HL-60/S4 treated with retinoic acid at 250 ng/mL for 4 days and 3 days (cell line): ENCODE data around the gene TCF12.
"Not testable (repeated sequence)": the region's sequence is repeated elsewhere in the genome, so short reads cannot be mapped to it uniquely, and the experiment has no call there.

Source experiments
- in situ Hi-C: fragments of 300-500 bp; cut with MboI; formaldehyde crosslinking; loops from 2 replicates; pipeline ENCODE4 v1.7.0; 2022; ENCODE audit warnings: low sequenced_read_pairs

TCF12 gene

GRCh38 chr15:56913670-56914069 is 4.8 kb upstream of the TCF12 start:
- in situ Hi-C loops = loop anchor here (25.0 kb wide), 1 partner anchor 399 kb away; no protein-coding TSS in a partner anchor

GRCh38 chr15:56915888-56916287 is 2.6 kb upstream of the TCF12 start:
- in situ Hi-C loops = loop anchor here (25.0 kb wide), 1 partner anchor 396 kb away; no protein-coding TSS in a partner anchor

DNA sequence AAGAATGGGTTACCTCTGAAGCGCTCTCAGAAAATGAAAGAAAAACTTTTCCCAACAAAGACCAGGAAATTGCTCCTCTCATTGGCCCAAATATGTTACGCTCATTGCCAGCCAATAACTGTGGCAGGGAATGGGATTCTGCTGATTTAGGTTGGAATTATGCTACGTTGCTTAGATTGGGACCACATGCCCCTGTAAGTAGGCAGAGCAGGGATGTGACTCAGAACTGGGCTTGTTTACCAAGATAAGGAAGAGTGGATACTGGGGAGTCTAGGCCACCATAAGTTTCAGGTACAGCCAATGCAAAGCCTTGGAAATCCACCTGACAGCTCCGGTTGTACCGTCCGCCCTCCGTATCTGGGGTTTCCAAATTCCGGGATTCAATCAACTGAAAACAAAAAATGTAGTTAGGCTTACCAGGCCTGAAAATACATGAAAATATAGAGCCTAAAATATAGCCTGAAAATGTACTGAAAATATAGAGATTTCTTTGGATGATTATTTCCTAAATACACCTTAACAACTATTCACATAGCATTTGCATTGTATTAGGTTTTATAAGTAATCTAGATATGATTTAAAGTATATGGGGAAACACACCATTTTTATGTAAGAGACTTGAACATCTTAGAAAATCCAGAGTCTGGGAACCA is 1.5 kb upstream of the TCF12 start:
- in situ Hi-C loops = loop anchor here (25.0 kb wide), 1 partner anchor 395 kb away; no protein-coding TSS in a partner anchor

GRCh38 chr15:56917652-56918045 is 795 bp upstream of the TCF12 start:
- in situ Hi-C loops = loop anchor here (25.0 kb wide), 1 partner anchor 395 kb away; no protein-coding TSS in a partner anchor

DNA sequence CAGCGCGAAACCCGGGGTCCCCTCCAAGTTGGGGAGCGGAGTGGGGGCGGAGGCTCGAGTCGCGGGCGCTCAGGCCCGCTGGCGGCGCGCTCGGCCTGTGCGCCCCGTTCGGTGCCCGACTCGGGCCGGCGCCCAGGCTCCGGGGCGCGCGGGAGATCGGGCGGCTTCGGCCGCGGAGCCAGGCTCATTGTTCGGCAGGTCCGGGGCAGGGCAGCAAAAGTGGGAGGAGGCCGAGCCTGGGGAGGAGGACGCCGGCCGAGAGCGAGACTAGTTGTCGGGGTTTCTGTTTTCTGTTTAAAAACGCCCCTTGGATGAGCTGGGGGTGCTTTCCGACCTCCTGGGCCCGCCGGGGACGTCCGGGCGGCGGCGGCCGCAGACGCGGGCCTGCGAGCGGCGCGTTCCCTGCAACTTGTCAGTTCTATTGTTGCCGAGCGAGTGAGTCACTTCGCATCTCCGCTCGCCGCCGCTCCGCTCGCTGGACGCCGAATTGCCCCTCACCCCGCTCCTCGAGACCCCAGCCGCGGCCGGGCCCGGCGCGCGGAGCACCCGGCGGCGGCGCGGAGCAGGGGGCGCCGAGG is 676 bp downstream of the TCF12 start:
- in situ Hi-C loops = loop anchor here (25.0 kb wide), 1 partner anchor 393 kb away; no protein-coding TSS in a partner anchor

GRCh38 chr15:56919609-56920366 is 1.3 kb downstream of the TCF12 start:
- in situ Hi-C loops = loop anchor here (25.0 kb wide), 1 partner anchor 393 kb away; no protein-coding TSS in a partner anchor

DNA sequence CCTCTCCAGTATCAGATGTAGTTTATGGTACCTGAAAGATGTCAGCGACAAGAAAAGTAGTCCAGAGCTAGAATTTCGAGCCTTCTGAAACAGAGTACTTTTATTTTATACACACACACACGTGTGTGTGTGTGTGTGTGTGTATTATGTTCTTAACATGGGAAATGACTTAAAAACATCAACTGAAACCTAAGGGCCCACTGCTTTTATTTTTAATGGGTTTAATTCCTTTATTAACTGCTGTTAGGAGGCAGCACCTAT is 1.9 kb downstream of the TCF12 start:
- in situ Hi-C loops = loop anchor here (25.0 kb wide), 1 partner anchor 392 kb away; no protein-coding TSS in a partner anchor

- in situ Hi-C loops = loop anchor here (25.0 kb wide), 1 partner anchor 389 kb away; no protein-coding TSS in a partner anchor
These were observed 4.7 kb downstream of the TCF12 start for GRCh38 chr15:56923174-56923591.

DNA sequence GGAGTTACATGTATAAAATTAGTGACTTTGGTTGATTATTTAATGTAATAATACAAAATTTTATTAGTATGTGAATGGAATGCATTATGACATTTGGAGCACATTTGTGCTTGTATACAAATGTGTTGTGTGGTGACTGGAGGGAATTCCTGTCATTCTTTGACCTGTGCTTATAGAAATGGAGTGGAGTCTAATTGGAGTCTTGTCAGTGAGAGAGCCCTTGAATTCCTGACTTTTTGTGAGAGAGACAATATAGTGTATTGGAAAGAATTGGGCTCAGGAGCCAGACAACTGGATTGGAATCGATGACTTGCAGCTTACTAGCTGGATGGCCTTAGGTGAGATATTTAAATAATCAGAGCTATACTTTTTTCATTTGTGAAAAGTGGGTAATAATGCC is 9.4 kb downstream of the TCF12 start:
- in situ Hi-C loops = no loop called here

DNA sequence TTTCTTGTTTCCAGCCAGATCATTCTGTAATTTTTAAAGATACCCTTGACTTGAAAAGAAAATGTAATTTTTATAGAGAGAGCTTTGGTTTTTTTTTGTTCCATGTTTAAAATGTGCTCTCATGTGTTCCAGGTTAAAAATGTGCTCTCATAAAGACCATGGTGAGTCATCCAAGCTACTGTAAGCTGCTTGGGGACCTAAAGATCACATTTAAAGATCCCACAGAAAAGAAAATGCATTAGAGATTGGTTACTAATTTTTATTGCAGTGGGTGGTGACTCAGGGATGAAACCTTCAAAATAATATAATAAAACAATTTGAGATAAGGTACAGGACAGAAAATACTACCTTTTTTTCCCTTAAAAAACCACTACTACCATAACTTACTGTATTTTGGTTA is 11.0 kb downstream of the TCF12 start:
- in situ Hi-C loops = no loop called here

DNA sequence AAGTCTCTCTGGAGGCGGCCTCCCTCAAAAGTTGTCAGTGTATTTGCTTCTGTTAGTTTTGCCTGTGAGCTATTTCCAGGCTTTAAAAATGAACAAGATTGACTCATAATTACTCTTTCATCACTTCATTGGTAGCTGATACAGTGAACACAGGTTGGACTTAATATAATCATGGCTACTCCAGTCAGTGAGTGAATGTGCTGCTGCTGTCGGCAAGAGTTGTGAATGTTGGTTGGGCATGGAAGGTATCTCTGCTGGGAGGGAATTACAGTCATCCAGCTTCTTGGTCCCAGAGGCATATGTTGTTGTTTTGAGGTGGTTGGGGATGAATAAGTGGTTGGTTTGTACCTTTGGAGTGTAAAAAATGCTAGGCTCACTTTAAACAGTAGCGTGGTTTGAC is 11.5 kb downstream of the TCF12 start:
- in situ Hi-C loops = no loop called here

DNA sequence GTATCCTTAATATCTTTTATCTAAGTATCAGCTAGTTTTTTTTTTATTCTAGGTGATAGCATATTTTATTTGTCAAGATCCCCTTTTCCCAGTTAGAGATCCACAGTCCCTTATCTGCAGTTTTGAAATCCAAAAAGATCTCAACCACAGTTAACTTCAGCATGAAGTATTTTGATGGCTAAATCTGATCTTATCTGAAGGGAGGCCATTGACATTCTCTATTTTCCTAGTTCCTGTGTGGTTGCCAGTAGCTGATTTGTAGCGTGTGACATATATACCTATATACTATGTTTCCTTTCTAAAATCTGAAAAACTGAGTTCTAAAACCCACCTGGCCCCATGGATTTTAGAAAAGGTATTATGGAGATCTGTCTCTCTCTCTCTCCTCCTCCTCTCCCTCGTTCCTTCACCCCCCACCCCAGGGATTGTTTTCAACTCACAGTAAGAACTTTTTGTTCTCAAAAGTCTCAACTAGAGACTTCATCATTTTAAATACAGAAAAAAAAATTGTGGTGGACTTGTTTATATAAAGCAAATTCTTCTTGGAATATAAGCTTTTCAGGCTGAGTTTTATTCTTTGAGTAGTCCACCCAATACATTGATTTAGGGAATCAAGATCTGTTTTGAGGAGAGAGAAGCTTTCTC is 12.3 kb downstream of the TCF12 start:
- in situ Hi-C loops = no loop called here

- in situ Hi-C loops = no loop called here
These were observed 13.4 kb downstream of the TCF12 start for GRCh38 chr15:56931639-56932508.

DNA sequence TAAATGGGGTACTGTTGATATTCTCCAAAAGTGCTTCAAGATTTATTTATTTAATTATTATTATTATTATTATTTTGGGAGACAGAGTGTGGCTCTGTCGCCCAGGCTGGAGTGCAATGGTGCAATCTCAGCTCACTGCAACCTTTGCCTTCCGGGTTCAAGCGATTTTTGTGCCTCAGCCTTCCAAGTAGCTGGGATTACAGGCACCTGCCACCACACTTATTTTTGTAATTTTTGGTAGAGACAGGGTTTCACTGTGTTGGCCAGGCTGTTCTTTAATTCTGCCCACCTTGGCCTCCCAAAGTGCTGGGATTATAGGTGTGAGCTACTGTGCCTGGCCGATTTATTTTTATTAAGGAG is 14.0 kb downstream of the TCF12 start:
- in situ Hi-C loops = not testable (repeated sequence)

- in situ Hi-C loops = no loop called here
These were observed 15.0 kb downstream of the TCF12 start for GRCh38 chr15:56933410-56933809.

GRCh38 chr15:56933811-56934210 is 15.4 kb downstream of the TCF12 start:
- in situ Hi-C loops = no loop called here

- in situ Hi-C loops = no loop called here
These were observed 15.8 kb downstream of the TCF12 start for GRCh38 chr15:56934269-56934668.

DNA sequence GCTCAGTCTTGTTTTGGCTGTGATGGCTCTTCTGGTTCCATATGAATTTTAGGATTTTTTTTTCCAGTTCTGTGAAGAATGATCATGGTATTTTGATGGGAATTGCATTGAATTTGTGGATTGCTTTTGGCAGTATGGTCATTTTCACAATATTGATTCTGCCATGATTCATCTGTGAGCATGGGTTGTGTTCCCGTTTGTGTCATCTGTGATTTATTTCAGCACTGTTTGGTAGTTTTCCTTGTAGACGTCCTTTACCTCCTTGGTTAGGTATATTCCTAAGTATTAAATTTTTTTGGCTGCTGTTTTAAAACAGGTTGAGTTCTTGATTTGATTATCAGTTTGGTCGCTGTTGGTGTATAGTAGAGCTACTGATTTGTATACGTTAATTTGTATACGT is 18.5 kb downstream of the TCF12 start:
- in situ Hi-C loops = no loop called here

- in situ Hi-C loops = no loop called here
These were observed 20.8 kb downstream of the TCF12 start for GRCh38 chr15:56939257-56939656.

DNA sequence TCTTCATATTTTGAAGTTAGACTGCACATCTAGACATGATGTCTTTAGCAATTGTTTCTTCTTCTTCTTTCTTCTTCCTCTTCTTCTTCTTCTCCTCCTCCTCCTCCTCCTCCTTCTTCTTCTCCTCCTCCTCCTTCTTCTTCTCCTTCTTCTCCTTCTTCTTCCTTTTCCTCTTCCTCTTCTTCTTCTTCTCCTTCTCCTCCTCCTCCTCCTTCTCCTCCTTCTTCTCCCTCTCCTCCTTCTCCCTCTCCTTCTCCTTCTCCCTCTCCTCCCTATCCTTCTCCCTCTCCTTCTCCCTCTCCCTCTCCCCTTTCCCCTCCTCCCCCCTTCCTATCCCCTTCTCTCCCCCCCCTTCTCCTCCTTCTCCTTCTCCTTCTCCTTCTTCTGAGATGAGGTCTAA is 21.9 kb downstream of the TCF12 start:
- in situ Hi-C loops = no loop called here

- in situ Hi-C loops = no loop called here
These were observed 23.7 kb downstream of the TCF12 start for GRCh38 chr15:56942118-56942517.
